Suprapubic skin (tissue), 4 donors: ENCODE data around the gene TRIM65. TPM values are rescaled to one million over a fixed set of nuclear protein-coding genes. Genes with fewer than 3 reads are reported as not detected.

Experiments
- DNase-seq, 2 donors: peaks; one replicate each; pipeline ENCODE4 v3.0.0-alpha.2; 2019; ENCODE audit warnings: low spot score in 2 of 2
- H3K27ac ChIP-seq: fragments of 200-600 bp; sonication (generic); one replicate; pipeline ENCODE4 v1.5.1; 2019
- H3K27me3 ChIP-seq: fragments of 200-600 bp; sonication (generic); one replicate; pipeline ENCODE4 v1.5.1; 2019
- H3K36me3 ChIP-seq: fragments of 200-600 bp; sonication (generic); one replicate; pipeline ENCODE4 v1.5.1; 2019
- H3K4me1 ChIP-seq: fragments of 200-600 bp; sonication (generic); one replicate; pipeline ENCODE4 v1.5.1; 2019
- H3K4me3 ChIP-seq: fragments of 200-600 bp; sonication (generic); one replicate; pipeline ENCODE4 v1.5.1; 2019; ENCODE audit warnings: mild to moderate bottlenecking
- H3K9me3 ChIP-seq: fragments of 200-600 bp; sonication (generic); one replicate; pipeline ENCODE4 v1.5.1; 2019
- CTCF ChIP-seq, 2 donors: fragments of 200-600 bp in 1 of 2; fragments of 450-650 bp in 1 of 2; sonication (generic) in 1 of 2; IDR thresholded peaks; one replicate each; pipeline ENCODE4 v1.5.1; 2016 to 2019; ENCODE audit warnings: antibody characterized with exemption in 2 of 2, mild to moderate bottlenecking in 1 of 2, moderate library complexity in 1 of 2
- EP300 ChIP-seq: sonication (generic); formaldehyde crosslinking; IDR thresholded peaks from one replicate; pipeline ENCODE4 v1.6.1; 2017; ENCODE audit warnings: antibody characterized with exemption
- POLR2A ChIP-seq, 2 donors: fragments of 450-650 bp; IDR thresholded peaks; one replicate each; pipeline ENCODE4 v1.6.1; 2017; ENCODE audit warnings: antibody characterized with exemption in 2 of 2, mild to moderate bottlenecking in 2 of 2, moderate library complexity in 2 of 2
- POLR2AphosphoS5 ChIP-seq, 3 donors: sonication (generic); formaldehyde crosslinking; IDR thresholded peaks; one replicate each; pipeline ENCODE4 v1.6.1; 2017; ENCODE audit warnings: antibody characterized with exemption in 3 of 3
- WGBS: methylation state at CpG from one replicate; pipeline ENCODE4 v1.1.5; 2018; 5-methylcytosine and 5-hydroxymethylcytosine counted together
- total RNA-seq, 4 donors: library from RNA; depleted of rRNA; stranded (reverse); fragments of >200 nt; gene quantifications; one replicate each; pipeline ENCODE4 v1.1.0, GENCODE V29; 2016

Gene TRIM65
- total RNA-seq, 4 donors from 2014 or later, result 22.5 to 44.6 (median 32.1) TPM

- no peak overlapping the region for H3K4me3 ChIP-seq
- H3K27me3 ChIP-seq, result no peaks in the 10 kb centered on the region
- WGBS, result 80% methylated on average over 8 of the region's 8 CpGs
- DNase-seq, result no peak
- no peak overlapping the region for H3K27ac ChIP-seq
- TF ChIP-seq CTCF (IDR thresholded peaks at IDR 0.05), result no peak
- no peak for TF ChIP-seq EP300
- TF ChIP-seq POLR2AphosphoS5 (IDR thresholded peaks at IDR 0.05), result no peak
- no peak for TF ChIP-seq POLR2A (IDR thresholded peaks at IDR 0.05)
- H3K36me3 ChIP-seq, result peaks cover 15% of the 10 kb centered on the region
- H3K9me3 ChIP-seq, result no peaks in the 10 kb centered on the region
- peaks cover 20% of the 10 kb centered on the region for H3K4me1 ChIP-seq
Measured at GRCh38 chr17:75885431-75885830, 11.3 kb downstream of the TRIM65 start.

DNA sequence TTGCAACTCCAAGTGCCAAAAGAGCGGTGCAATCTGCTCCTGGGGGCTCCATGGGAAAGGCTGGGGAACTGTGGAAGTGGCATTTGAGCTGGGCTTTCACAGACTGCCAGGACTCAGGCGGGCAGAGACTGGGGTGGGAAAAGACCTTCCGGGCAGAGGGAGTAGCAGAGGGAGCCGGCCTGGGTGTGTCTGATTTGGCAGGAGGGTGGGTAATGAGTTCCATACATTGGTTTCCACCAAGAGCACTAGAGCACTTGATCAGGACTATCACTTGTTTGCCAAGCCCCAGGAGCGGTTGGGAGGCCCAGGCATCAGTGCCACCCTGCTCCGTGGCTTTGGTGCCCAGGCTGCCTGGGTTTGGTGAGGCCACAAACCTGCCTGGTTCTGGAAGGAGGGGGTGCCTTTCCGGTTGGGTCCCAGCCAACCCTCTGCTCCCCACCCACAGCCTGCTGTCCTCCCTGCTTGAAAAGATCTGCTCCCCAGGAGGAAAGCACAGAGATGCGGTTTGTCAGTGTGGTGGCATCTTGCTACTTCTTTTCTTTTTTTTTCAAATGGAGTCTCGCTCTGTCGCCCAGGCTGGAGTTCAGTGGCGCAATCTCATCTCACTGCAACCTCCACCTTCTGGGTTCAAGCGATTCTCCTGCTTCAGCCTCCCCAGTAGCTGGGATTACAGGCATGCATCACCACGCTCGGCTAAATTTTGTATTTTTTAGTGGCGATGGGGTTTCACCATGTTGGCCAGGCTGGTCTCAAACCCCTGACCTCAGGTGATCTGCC is 14.9 kb downstream of the TRIM65 start:
- peak in 1 of 2 donors; percentile 9 for TF ChIP-seq POLR2A (IDR thresholded peaks at IDR 0.05)
- TF ChIP-seq CTCF (IDR thresholded peaks at IDR 0.05), result no peak
- TF ChIP-seq EP300, result no peak
- no peak for TF ChIP-seq POLR2AphosphoS5 (IDR thresholded peaks at IDR 0.05)
- H3K36me3 ChIP-seq, result no peaks in the 10 kb centered on the region
- no peaks in the 10 kb centered on the region for H3K9me3 ChIP-seq
- H3K4me3 ChIP-seq, result no peak overlapping the region
- WGBS, result 60% methylated on average over 15 of the region's 15 CpGs
- no peaks in the 10 kb centered on the region for H3K27me3 ChIP-seq
- no peak overlapping the region for H3K27ac ChIP-seq
- no peak for DNase-seq
- H3K4me1 ChIP-seq, result peaks cover 43% of the 10 kb centered on the region

- no peaks in the 10 kb centered on the region for H3K9me3 ChIP-seq
- no peaks in the 10 kb centered on the region for H3K27me3 ChIP-seq
- no peak overlapping the region for H3K27ac ChIP-seq
- 80% methylated on average over 7 of the region's 7 CpGs for whole genome bisulfite sequencing
- no peak overlapping the region for H3K4me3 ChIP-seq
- H3K4me1 ChIP-seq, result peaks cover 59% of the 10 kb centered on the region
- DNase-seq, result no peak
- no peak for TF ChIP-seq CTCF (IDR thresholded peaks at IDR 0.05)
- no peak for TF ChIP-seq POLR2AphosphoS5 (IDR thresholded peaks at IDR 0.05)
- no peak for TF ChIP-seq POLR2A (IDR thresholded peaks at IDR 0.05)
- TF ChIP-seq EP300, result no peak
- H3K36me3 ChIP-seq, result peaks cover 5% of the 10 kb centered on the region
Measured at GRCh38 chr17:75880266-75880665, 16.5 kb downstream of the TRIM65 start.

DNA sequence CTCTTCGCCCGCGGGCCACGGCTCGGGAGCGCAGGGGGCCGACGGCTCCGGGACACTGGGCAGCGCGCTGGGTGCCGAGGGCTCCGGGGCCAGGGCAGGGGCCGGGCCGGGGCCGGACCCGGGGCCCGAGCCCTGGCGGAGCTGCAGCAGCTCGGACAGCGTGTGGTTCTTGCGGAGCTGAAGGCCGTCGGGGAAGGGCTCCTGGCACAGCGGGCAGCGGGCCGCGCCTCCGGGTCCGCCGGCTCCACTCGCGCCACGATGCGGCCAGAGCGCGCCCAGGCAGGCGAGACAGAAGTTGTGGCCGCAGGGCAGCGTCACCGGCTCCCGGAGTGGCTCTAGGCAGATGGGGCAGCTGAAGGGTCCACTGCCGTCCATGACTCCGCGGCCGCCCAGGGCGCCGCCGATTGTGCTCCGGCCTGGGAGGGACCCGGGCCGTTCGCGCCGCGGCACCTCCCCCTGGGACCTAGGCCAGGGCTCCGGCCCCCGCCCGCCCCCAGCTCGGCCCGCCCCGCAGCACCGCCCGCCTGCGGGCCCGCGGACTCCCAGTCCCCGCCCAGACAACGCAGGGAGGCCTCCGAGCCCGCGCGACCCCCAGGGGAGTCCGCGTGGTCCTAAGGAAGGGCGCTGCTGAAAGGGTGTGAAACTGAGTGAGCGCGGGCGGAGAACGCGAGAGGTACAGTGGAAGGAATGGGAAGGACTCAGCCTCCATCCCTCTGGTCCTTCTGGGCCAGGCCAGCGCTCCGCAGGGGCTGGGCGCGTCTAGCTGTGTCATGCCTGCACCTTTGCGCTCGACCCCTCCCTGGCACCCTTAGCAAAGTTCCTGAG is 18.4 kb downstream of the TRIM65 start, which contains the start of gene TRIM47:
Gene TRIM47 (minus strand): TSS at position 408 of the 825 bp plus-strand sequence. CDS start 33 bp downstream, at position 375.
- Histone ChIP-seq H3K27me3 (no peaks in the 10 kb centered on the region), H3K36me3 (peaks cover 19% of the 10 kb centered on the region), H3K4me1 (peaks cover 76% of the 10 kb centered on the region), H3K27ac (peak within 1 kb of the TSS; percentile 98), H3K9me3 (no peaks in the 10 kb centered on the region), H3K4me3 (peak within 1 kb of the TSS; percentile 82)
- WGBS, result 1% methylated on average over 55 of the region's 87 CpGs
- TF ChIP-seq CTCF (IDR thresholded peaks at IDR 0.05), result peak in 1 of 2 donors; percentile 24
- peak in 1 of 2 donors; percentile 58 for TF ChIP-seq POLR2A (IDR thresholded peaks at IDR 0.05)
- TF ChIP-seq POLR2AphosphoS5 (IDR thresholded peaks at IDR 0.05), result peak in 1 of 3 donors; percentile 19
- no peak for TF ChIP-seq EP300
- peak in 1 of 2 donors; percentile 86 for DNase-seq

DNA sequence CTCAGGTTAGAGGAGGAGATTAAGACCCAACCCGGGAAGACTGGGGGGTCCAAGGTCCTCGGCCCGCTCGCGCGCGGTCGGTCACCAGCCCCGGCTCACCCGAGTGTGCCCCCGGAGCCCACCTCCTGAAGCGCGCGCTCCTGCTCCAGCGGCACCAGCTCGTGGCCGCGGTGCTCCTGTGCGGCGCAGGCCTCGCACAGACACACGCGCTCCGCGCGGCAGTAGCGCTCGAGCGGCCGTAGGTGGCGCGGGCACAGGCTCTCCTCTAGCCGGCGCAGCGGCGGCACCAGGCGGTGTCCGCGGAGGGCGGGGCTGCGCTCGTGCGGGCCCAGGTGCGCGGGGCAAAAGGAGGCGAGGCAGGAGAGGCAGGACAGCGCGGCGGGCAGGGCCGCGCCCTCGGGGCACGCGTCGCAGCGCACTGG is 19.0 kb downstream of the TRIM65 start:
- H3K4me3 ChIP-seq, result peak overlapping the region; percentile 82
- H3K36me3 ChIP-seq, result peaks cover 19% of the 10 kb centered on the region
- H3K27me3 ChIP-seq, result no peaks in the 10 kb centered on the region
- peak overlapping the region; percentile 98 for H3K27ac ChIP-seq
- TF ChIP-seq POLR2AphosphoS5 (IDR thresholded peaks at IDR 0.05), result peak in 2 of 3 donors; percentile 13 to 20
- TF ChIP-seq POLR2A (IDR thresholded peaks at IDR 0.05), result no peak
- TF ChIP-seq CTCF (IDR thresholded peaks at IDR 0.05), result peak; percentile 27 to 70
- H3K9me3 ChIP-seq, result no peaks in the 10 kb centered on the region
- DNase-seq, result no peak
- WGBS, result 0% methylated on average over 21 of the region's 56 CpGs
- peaks cover 78% of the 10 kb centered on the region for H3K4me1 ChIP-seq
